Esophagus (tissue), 2 donors: ENCODE results near the gene FAM174B. TPM values are rescaled to one million over a fixed set of nuclear protein-coding genes. Genes with fewer than 3 reads are reported as not detected.
A peak's percentile ranks its signal among the peaks of the same experiment; 100 is the strongest.

Source experiments
- H3K27ac ChIP-seq, 2 donors: one replicate each; pipeline ENCODE4 v1.5.1; 2013; ENCODE audit warnings: low read depth in 2 of 2, mild to moderate bottlenecking in 2 of 2, inconsistent platforms in 1 of 2, low read length in 1 of 2, moderate library complexity in 1 of 2
- H3K27me3 ChIP-seq, 2 donors: one replicate each; pipeline ENCODE4 v1.6.1; 2013; ENCODE audit warnings: low read length in 2 of 2, control low read depth in 1 of 2, mild to moderate bottlenecking in 1 of 2; ENCODE audit not compliant: insufficient read depth in 2 of 2, control insufficient read depth in 1 of 2
- H3K36me3 ChIP-seq, 2 donors: one replicate each; pipeline ENCODE4 v1.6.1; 2013; ENCODE audit warnings: low read length in 1 of 2; ENCODE audit not compliant: control insufficient read depth in 2 of 2, insufficient read depth in 2 of 2
- H3K4me1 ChIP-seq, 2 donors: one replicate each; pipeline ENCODE4 v1.6.1; 2013; ENCODE audit warnings: low read length in 1 of 2; ENCODE audit not compliant: control insufficient read depth in 2 of 2, insufficient read depth in 2 of 2
- H3K4me3 ChIP-seq, 2 donors: one replicate each; pipeline ENCODE4 v1.5.1; 2013; ENCODE audit warnings: low read length in 2 of 2, mild to moderate bottlenecking in 2 of 2, low read depth in 1 of 2, moderate library complexity in 1 of 2
- H3K9me3 ChIP-seq, 2 donors: one replicate each; pipeline ENCODE4 v1.6.1; 2013; ENCODE audit warnings: mild to moderate bottlenecking in 2 of 2, low read depth in 1 of 2, low read length in 1 of 2, moderate library complexity in 1 of 2; ENCODE audit not compliant: control insufficient read depth in 2 of 2, insufficient read depth in 1 of 2
- WGBS, 2 donors: extraction: QIAGEN DNeasy Blood & Tissue Kit; methylation state at CpG; one replicate each; pipeline ENCODE4 v1.1.7; 2013; 5-methylcytosine and 5-hydroxymethylcytosine counted together
- polyA plus RNA-seq, 2 donors: library from polyadenylated mRNA; stranded (reverse); fragments of 200-250 nt; gene quantifications; one replicate each; pipeline ENCODE4 v1.2.3, GENCODE V29; 2013
- donor health status: healthy with polysubstance abuse.
- donor health status: Bipolar disorder and iron deficiency.

The FAM174B gene
- polyA plus RNA-seq, 2 donors: 3.7 to 7.3 TPM

GRCh38 chr15:92656089-92656488 is 514 bp upstream of the FAM174B start:
- Histone ChIP-seq H3K36me3 (no peaks in the 10 kb centered on the region), H3K9me3 (no peaks in the 10 kb centered on the region), H3K4me1 (peaks cover 3 to 6% of the 10 kb centered on the region in 2 donors), H3K27me3 (no peaks in the 10 kb centered on the region), H3K27ac (no peak overlapping the region), H3K4me3 (peak overlapping the region in 1 of 2 donors; percentile 57)
- WGBS, 2 donors: 79 to 89% methylated on average over 6 of the region's 6 CpGs

- H3K4me3 ChIP-seq: peak overlapping the region in 1 of 2 donors; percentile 57
- 52 to 60% methylated on average over 7 of the region's 7 CpGs for WGBS, 2 donors
- no peaks in the 10 kb centered on the region for H3K9me3 ChIP-seq
- peaks cover 3 to 6% of the 10 kb centered on the region in 2 donors for H3K4me1 ChIP-seq
- H3K27ac ChIP-seq: peak overlapping the region in 1 of 2 donors; percentile 27
- H3K27me3 ChIP-seq: no peaks in the 10 kb centered on the region
- H3K36me3 ChIP-seq: no peaks in the 10 kb centered on the region
Measured at GRCh38 chr15:92654662-92655061, 913 bp downstream of the FAM174B start.

- H3K9me3 ChIP-seq: no peaks in the 10 kb centered on the region
- peak overlapping the region in 1 of 2 donors; percentile 27 for H3K27ac ChIP-seq
- H3K36me3 ChIP-seq: no peaks in the 10 kb centered on the region
- 60 to 74% methylated on average over 7 of the region's 7 CpGs for WGBS, 2 donors
- peaks cover 3 to 6% of the 10 kb centered on the region in 2 donors for H3K4me1 ChIP-seq
- H3K27me3 ChIP-seq: no peaks in the 10 kb centered on the region
- peak overlapping the region in 1 of 2 donors; percentile 57 for H3K4me3 ChIP-seq
Measured at GRCh38 chr15:92653836-92654539, 1.6 kb downstream of the FAM174B start.

- Histone ChIP-seq H3K4me1 (peaks cover 3 to 6% of the 10 kb centered on the region in 2 donors), H3K27me3 (no peaks in the 10 kb centered on the region), H3K27ac (no peak overlapping the region), H3K9me3 (no peaks in the 10 kb centered on the region), H3K36me3 (no peaks in the 10 kb centered on the region), H3K4me3 (peak overlapping the region in 1 of 2 donors; percentile 4)
- 81 to 91% methylated on average over 5 of the region's 5 CpGs for WGBS, 2 donors
Measured at GRCh38 chr15:92653366-92653765, 2.2 kb downstream of the FAM174B start.

- Histone ChIP-seq H3K36me3 (no peaks in the 10 kb centered on the region), H3K9me3 (no peaks in the 10 kb centered on the region), H3K27ac (no peak overlapping the region), H3K4me3 (no peak overlapping the region), H3K4me1 (peaks cover 3 to 6% of the 10 kb centered on the region in 2 donors), H3K27me3 (no peaks in the 10 kb centered on the region)
- WGBS, 2 donors: 80 to 82% methylated on average over 9 of the region's 9 CpGs
Measured at GRCh38 chr15:92652576-92652966, 3.0 kb downstream of the FAM174B start.

- H3K4me1 ChIP-seq: peaks cover 3 to 6% of the 10 kb centered on the region in 2 donors
- H3K27ac ChIP-seq: peak overlapping the region in 1 of 2 donors; percentile 3
- H3K27me3 ChIP-seq: no peaks in the 10 kb centered on the region
- H3K9me3 ChIP-seq: no peaks in the 10 kb centered on the region
- no peak overlapping the region for H3K4me3 ChIP-seq
- no peaks in the 10 kb centered on the region for H3K36me3 ChIP-seq
- WGBS, 2 donors: 71 to 81% methylated on average over 10 of the region's 10 CpGs
Measured at GRCh38 chr15:92651877-92652575, 3.5 kb downstream of the FAM174B start.

GRCh38 chr15:92650966-92651365 is 4.6 kb downstream of the FAM174B start:
- WGBS, 2 donors: 95 to 100% methylated on average over 2 of the region's 2 CpGs
- H3K4me3 ChIP-seq: no peak overlapping the region
- H3K4me1 ChIP-seq: peaks cover 3 to 6% of the 10 kb centered on the region in 2 donors

GRCh38 chr15:92650256-92650655 is 5.3 kb downstream of the FAM174B start:
- Histone ChIP-seq H3K4me3 (no peak overlapping the region), H3K4me1 (peaks cover 0 to 4% of the 10 kb centered on the region in 2 donors), H3K36me3 (no peaks in the 10 kb centered on the region), H3K9me3 (no peaks in the 10 kb centered on the region), H3K27ac (no peak overlapping the region), H3K27me3 (no peaks in the 10 kb centered on the region)
- WGBS, 2 donors: 40 to 53% methylated on average over 9 of the region's 9 CpGs

More at GRCh38 chr15:92650966-92651365, 4.6 kb downstream of the FAM174B start:
- Histone ChIP-seq H3K36me3 (no peaks in the 10 kb centered on the region), H3K27me3 (no peaks in the 10 kb centered on the region), H3K27ac (no peak overlapping the region), H3K9me3 (no peaks in the 10 kb centered on the region)

GRCh38 chr15:92648190-92648875 is 7.2 kb downstream of the FAM174B start:
- H3K36me3 ChIP-seq: no peaks in the 10 kb centered on the region
- H3K27me3 ChIP-seq: no peaks in the 10 kb centered on the region
- 60 to 71% methylated on average over 8 of the region's 8 CpGs for WGBS, 2 donors
- H3K4me3 ChIP-seq: no peak overlapping the region
- H3K4me1 ChIP-seq: peaks cover 4 to 10% of the 10 kb centered on the region in 2 donors
- H3K27ac ChIP-seq: no peak overlapping the region
- H3K9me3 ChIP-seq: no peaks in the 10 kb centered on the region
